NCI-H1105 treated with DMSO at 0.1 percent for 48 hours (cell line): ENCODE data around the gene RADIL.

Experiments
- DNase-seq: peaks from one replicate; lab custom pipeline; 2025; lab: John Stamatoyannopoulos, UW

RADIL gene

DNA sequence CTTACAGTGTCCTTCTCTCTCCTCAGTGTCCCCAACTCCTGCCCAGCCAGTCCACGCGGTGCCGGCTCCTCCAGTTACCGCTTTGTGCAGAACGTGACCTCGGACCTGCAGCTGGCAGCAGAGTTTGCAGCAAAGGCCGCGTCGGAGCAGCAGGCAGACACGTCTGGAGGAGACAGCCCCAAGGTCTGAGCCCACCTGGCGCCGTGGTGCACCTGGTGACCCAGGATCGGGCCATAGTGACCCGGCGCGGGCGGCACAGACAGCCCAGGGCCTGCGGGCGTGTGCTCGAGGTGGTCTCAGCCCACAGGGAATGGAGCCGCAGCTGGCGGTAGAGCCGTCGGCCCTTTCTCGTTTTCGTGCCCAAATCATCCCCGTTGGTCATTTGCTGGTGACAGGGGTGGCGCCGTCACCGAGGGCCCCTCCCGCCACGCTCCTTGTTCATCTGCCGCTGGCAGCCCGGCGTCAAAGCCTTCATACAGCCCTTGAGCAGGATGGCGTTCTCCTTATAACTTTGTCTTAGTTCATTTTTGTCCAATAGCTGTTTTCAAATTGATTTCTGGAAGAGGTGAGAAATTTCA, 129.0 kb downstream of the RADIL start:
- DNase-seq, result no peak

DNA sequence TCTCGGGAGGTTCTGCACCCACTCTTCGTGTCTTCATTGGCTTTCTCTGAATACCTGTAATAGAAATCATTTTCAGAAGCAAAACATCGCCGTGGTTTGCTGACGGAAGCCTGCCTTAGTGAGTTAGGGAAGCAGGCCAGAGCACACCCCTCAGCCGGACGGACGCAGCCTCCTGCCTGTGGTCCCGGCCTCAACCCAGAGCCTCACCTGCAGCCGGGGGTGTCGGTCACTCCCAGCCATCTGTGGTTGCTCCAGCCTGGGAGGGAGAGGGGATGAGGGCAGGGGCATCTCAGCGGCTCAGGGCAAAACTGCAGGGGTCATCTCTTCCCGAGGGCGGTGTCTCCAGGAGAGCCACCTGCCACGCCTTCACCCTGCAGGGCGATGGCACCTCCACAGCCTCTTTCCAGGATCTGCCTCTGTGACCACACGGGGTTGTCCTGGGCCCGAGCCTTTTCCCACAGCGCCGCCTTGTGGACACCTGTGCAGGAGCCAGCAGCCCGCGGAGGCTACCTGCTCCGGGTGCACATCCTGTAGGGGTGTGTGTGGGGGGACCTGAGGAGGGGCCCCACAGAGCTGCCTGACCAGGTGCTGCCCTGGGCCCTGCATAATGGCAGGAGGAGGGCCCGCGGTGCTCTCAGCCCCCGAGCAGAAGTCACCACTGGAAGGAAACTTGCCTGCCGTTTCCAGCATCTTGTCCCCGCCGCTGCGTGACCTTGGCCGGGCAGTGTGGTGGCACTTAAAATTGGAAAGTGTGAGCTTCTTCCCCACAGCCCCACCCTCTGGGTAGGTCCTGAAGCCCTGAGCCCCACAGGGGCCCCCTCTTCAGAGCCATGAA, 129.7 kb downstream of the RADIL start:
- DNase-seq, result peak; percentile 24

GRCh38 chr7:4751398-4751947, 132.0 kb downstream of the RADIL start:
- no peak for DNase-seq

GRCh38 chr7:4749798-4750197, 133.7 kb downstream of the RADIL start:
- DNase-seq, result no peak

GRCh38 chr7:4749363-4749762, 134.2 kb downstream of the RADIL start:
- DNase-seq, result no peak
